IPS DF 4.7 (cell line): ENCODE results near the gene SCN5A.

Experiments used
- DNase-seq: peaks from one replicate; pipeline ENCODE4 v3.0.0-alpha.2; 2013; ENCODE audit warnings: low spot score; ENCODE audit errors: extremely low read depth

Gene SCN5A

GRCh38 chr3:38623539-38623938, 25.9 kb downstream of the SCN5A start:
- DNase-seq: no peak

DNA sequence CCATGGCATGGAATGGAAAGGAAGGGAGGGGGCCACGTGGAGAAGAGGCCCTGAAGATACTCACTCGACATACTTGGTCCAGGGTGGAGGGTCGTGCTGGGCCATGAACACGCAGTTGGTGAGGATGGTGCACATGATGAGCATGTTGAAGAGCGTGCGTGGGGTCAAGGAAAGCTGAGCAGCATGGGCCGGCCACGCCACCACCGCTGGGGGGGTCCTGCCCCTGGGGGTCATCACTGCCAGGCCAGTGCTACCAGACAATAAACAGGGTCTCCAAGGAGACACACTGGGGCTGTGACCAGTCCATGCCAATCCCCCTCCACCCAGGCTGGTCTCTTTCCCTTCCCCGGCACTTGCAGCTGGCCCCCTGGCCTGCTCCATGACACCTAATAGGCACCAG, 27.2 kb downstream of the SCN5A start:
- DNase-seq: no peak

GRCh38 chr3:38620236-38620635, 29.3 kb downstream of the SCN5A start:
- DNase-seq: no peak

DNA sequence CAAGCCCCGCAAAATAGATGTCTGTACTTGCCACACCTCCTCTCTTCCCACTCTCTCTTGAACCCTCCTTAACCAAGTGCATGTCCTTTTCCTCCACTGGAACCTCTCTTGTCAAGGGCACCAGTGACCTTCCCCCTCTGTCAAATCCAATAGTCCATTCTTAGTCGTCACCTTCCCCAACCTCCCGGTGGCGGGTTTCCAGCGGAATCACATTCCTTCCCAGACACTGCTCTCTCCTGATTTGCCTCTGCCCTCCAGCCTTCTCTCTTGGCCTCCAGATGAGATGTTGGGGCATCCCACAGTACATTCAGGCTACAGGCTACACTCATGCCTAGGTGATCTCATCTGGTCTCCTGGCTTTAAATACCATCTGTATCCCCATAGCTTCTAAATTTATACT, 31.1 kb downstream of the SCN5A start:
- DNase-seq: no peak

DNA sequence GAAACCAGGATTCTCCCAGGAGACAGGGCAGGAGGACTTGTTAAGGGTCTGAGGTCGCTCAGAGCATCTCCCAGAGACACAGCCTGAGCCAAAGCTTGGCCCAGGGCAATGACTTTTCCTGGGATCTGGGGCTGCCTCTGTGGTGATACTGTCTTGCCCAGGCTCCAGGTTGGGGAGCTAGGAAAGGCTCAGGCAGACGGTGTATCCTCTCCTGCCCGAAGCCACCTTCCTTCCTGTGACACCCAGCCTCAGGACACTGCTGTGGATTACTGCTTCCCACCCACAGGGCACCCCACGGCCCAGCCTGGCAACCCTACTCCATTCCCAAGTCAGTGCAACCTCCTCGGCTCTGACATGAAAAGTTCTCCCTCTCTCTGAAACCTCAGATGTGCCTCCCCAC, 31.9 kb downstream of the SCN5A start:
- DNase-seq: no peak

DNA sequence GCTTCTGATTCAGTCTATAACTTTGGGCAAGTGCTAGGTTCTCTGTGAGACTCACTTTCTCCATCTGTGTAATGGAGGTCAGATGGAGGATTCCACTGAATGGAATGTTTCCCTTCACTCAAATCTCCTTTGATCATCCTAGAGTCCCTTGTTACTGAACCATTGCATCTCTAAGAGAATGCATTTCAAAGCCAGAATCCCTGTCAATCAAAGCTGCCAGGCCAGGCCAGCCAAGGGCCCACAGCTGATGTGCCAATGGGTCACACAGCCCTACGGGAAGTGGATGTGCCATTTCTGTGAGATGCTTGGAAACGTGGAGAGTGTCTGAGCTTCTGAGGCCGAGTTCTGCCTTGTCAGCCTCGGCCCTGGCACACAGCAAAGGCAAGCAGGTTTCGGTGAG, 32.4 kb downstream of the SCN5A start:
- no peak for DNase-seq

DNA sequence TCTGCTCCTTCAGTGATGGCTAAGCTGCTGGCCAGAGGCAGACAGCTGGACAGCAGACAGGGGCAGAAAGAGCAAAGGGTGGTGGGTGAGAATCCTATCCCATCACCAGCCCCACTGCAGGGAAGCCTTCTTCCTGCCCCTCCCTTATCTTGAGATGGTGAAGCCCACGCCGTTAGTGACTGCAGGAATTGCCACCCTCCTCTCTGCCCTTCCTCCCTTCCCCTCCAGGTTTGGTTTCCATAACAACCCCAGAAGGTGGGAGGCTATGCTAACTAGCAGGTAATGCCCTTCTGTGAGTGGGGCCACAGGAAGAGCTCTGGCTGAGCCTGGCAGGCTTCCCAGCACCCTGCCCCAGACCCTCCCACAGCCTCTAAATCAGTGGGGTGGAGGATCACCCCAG, 32.8 kb downstream of the SCN5A start:
- no peak for DNase-seq

- DNase-seq: no peak
Observed at GRCh38 chr3:38616111-38616510, 33.4 kb downstream of the SCN5A start.

DNA sequence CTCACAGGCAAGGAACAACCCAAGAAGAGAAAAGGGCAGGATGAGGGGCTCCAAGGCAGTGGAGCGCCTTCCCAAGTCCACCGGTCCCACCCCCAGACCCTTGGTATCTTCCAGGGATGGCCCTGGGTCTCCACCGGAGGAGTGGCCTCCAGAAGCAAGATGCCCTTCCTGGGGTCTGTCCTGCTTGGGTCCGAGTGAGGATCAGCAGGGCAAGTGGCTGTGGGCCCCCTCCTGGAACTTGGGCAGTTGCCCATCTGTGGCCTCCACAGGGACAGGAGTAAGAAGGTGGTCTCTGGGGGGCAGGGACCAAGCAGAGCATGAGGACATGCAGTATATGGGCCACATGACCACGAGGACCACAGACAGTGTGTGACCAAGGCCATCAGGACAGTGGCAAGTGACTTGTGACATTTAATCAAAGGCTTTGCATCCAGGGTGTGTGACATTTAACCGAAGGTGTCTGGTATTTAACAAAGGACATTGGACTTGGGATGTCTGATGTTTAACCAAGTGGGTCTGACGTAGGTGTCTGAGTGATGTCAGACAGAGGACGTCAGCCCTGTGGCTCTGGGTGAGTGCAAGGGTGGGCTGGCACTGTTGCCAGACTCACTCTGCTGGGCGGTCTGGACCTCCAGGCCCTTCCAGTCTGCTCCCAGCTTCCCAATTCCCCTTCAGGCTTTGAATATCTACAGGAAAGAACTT, 34.7 kb downstream of the SCN5A start:
- no peak for DNase-seq

DNA sequence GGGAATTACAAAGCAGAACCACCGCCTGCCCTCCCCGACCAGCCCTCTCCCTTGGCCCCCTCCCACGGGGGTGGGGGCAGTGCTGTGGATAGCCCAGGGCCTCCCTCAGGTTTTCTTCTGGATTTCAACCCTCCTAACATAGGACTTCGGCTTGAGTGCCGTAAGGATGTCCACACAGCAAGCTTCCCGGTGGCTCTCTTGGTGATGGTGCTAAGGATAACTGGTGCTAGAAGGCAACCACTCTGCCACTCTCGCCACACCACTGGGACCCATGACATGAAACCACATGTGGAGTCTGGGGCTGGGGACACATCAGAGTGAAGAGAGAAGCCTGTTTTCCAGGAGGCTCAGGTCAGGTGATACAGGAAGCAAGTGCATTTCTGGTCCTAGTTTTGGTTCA, 35.4 kb downstream of the SCN5A start:
- no peak for DNase-seq

DNA sequence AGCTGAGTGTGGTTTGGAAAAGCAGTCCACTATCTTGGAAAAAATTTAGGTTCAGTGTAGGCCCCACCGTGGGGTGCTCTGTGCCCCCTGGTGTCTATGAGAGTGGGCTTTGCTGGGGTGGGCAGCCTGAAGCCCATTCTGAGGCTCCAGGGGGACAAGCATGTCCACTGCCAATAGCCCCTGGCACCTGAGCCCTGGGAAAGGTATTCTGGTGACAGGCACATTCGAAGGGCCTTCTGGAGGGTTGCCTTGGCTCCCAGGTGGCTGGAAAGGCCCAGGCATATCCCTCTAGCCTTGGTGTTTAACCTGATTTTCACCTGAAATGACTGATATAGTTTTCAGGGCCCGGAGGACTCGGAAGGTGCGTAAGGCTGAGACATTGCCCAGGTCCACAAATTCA, 36.1 kb downstream of the SCN5A start:
- DNase-seq: no peak

- no peak for DNase-seq
Observed at GRCh38 chr3:38611866-38612265, 37.6 kb downstream of the SCN5A start.

DNA sequence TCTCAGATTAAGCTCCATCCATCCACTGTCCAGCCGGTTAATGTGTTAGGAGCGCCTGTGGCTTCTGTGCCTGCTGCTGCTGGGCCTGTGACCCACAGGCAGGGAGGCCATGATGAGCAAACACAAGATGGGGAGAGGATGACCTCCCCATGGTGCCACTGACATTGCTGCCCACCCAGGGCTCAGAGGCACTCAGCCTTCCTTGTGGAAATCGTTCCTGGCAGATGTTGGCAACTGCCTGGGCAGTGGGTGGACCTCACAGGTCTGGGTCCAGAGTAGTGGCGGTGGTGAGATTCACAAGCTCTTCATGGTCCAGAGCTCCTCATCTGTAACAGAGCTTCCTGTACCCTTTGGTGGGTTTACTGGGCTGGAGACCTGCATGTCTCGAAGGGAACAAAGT, 38.6 kb downstream of the SCN5A start:
- no peak for DNase-seq

- DNase-seq: no peak
Observed at GRCh38 chr3:38610436-38610835, 39.1 kb downstream of the SCN5A start.

DNA sequence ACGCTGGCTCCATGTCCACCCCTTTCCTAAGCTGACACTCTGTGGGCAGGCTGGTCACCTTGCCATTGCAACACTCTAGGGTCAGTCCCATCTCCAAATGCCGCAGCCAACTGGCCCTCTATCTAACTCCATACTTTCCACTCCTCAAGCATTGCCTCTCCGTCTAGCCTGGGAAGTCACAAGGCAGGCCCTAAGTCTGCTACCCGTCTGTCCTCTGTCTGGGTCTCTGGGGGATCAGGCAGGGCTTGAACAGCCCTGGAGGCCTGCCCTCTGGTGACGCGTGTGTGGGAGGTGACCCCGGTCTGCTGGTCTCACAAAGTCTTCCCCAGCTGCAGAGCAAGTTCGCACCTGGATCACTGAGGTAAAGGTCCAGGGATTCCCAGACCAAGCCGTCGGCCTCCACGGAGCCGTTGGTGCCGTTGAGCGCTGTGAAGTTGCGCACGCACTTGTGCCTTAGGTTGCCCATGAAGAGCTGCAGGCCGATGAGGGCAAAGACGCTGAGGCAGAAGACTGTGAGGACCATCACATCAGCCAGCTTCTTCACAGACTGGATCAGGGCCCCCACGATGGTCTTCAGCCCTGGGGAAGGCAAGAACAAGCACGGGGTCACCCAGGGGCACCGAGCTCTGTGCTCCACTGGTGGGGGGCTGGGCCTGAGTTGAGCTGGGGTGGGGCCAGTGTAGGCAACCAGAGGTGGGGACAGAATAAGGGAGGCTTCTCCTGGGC, 39.9 kb downstream of the SCN5A start:
- DNase-seq: no peak

GRCh38 chr3:38608961-38609360, 40.5 kb downstream of the SCN5A start:
- no peak for DNase-seq

DNA sequence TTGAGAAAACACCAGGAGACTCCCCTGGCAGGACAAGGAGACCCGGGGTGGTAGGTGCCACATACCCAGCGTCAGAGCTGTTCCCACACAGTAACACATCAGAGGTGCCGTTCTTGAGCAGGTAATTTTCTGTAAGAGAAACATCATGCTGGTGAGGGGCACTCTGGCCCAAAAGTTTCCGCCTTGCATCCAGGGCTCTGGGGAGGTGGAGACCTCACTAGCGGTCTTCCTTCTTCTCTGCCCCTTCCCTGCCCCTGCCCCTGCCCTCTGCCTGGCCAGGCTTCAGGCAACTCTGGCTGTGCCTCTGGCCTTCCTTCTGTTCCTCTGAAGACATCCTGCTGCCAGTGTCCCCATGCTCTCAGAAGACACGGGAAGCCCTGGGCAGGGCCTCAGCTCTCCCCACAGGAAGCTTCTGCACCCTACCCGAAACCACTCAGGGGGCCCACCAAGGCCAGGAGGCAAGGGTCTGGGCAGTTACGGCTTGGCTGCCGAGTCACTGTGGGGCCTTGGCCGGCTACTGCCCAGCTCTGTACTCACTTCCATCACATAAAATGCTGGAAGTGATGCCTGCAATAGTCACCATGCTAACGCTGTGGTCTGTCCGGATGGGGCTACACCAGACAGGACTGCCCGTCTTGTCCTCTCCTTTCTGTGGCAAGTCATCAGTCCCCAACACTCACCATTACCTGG, 41.3 kb downstream of the SCN5A start:
- DNase-seq: no peak

DNA sequence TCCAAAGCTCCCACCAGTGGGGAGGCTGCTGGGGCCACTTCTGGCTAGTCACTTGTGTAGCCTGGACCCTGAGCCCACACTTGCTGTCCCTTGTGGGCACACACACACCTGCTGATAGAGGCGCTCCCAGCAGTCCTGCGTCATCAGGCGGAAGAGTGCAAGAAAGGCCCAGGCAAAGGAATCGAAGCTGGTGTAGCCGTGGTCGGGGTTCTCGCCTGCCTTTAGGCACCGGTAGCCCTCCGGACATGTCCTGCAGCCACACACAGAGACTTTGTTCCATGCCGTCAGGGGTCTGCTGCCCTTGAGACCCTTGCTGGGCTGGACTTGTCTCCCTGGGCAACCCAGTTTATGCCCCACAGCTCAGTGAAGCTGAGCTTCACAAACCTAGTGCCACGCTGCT, 42.9 kb downstream of the SCN5A start:
- DNase-seq: no peak

- no peak for DNase-seq
Observed at GRCh38 chr3:38605981-38606380, 43.5 kb downstream of the SCN5A start.

DNA sequence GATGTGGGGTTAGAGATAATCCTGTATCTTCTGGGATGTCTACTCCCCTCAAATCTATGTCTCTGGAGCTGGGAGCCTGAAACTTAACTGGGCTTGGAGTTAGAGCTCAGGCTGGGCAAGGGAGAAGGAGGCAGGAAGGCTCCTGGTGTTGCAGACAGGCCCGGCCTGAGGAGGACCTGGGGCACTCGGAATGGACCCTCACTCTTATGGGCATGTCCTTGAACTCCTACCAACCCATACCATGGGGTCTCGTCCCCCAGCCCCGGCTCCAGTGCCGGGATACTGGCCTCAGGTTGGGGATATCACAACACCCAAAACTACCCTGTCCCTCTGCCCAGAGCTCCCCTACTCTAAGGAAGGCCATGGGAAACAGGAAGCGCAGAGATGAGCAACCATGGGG, 45.2 kb downstream of the SCN5A start:
- no peak for DNase-seq

DNA sequence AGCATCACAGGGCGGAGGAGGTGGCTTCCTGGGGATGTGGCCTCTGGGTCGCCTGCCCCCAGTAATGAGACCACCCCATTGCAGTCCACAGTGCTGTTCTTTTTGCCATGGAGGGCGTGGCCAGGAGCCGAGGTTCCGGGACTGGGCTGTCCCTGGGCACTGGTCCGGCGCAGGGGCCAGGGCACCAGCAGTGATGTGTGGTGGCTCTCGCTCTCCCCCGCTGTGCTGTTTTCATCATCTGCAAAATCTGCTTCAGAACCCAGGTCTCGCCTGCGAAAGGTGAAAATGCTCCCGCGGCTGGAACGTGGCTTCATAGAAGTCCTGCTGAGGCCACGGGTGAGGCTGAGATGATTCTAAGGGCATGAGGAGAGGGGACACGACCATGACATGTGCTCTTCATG, 45.8 kb downstream of the SCN5A start:
- no peak for DNase-seq

GRCh38 chr3:38602576-38603250, 46.8 kb downstream of the SCN5A start:
- no peak for DNase-seq
